ENCODE results near the gene BNC1.

Gene BNC1, protein sequence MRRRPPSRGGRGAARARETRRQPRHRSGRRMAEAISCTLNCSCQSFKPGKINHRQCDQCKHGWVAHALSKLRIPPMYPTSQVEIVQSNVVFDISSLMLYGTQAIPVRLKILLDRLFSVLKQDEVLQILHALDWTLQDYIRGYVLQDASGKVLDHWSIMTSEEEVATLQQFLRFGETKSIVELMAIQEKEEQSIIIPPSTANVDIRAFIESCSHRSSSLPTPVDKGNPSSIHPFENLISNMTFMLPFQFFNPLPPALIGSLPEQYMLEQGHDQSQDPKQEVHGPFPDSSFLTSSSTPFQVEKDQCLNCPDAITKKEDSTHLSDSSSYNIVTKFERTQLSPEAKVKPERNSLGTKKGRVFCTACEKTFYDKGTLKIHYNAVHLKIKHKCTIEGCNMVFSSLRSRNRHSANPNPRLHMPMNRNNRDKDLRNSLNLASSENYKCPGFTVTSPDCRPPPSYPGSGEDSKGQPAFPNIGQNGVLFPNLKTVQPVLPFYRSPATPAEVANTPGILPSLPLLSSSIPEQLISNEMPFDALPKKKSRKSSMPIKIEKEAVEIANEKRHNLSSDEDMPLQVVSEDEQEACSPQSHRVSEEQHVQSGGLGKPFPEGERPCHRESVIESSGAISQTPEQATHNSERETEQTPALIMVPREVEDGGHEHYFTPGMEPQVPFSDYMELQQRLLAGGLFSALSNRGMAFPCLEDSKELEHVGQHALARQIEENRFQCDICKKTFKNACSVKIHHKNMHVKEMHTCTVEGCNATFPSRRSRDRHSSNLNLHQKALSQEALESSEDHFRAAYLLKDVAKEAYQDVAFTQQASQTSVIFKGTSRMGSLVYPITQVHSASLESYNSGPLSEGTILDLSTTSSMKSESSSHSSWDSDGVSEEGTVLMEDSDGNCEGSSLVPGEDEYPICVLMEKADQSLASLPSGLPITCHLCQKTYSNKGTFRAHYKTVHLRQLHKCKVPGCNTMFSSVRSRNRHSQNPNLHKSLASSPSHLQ

DNA sequence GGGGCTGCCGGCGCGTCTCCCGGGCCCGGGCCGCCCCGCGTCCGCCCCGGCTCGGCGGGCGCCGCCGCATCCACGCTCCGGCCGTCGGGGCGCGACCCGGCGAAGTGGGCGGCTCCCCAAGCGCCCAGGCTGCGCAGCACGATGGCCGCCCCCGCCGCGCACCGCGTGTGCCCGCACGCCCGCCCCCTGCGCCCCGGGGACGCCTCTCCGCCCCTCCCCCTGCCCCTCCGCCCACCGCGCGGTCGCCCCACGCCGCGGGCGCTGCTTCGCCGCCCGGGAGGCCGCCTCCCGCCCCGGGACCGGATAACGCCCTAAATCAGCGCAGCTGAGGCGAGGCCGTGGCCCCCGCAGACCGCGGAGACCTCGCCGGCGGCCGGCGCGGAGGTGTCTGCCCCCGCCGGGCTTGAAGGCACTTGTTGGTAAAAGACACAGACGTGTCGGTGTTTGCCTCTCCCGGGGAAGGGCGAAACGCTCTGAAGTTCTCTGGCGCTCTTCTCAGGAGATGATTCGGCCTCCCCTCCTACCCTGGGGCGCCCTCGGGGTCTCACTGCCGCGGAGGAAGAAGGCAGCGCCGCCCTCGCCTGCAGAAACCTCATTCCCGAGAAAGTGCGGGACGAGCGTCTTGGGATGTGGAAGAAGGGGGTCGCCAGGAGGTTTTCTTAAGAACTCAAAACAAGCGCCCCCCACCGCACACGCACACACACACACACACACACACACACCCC, at the start of gene BNC1:
BNC1 (minus strand) TSS at position 106 of the 725 bp plus-strand sequence; CDS start at position 70, 36 bp downstream.
- DNase-seq (ENCODE audit: low read depth in 3 of 3), result no peak

DNA sequence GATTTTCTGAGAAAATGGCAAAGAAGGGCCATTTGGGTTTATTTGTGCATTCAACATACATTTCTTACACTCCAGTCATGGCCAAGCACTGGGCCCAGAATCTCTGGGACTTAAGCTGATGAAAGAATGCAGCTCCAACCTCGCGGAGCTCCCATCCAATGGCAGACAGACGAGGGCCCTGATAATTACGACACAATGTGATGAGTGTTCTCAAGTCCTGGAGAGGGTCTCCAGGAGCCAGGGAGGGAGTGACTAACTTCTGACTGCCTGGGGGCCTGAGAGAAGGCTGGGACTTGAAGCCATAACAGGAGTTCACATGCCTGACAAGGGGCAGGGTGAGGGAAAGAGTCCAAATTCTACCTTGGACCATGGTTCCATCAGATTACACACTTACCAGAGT, 42.6 kb upstream of the BNC1 start:
- DNase-seq (ENCODE audit: low read depth in 3 of 3), result no peak

DNA sequence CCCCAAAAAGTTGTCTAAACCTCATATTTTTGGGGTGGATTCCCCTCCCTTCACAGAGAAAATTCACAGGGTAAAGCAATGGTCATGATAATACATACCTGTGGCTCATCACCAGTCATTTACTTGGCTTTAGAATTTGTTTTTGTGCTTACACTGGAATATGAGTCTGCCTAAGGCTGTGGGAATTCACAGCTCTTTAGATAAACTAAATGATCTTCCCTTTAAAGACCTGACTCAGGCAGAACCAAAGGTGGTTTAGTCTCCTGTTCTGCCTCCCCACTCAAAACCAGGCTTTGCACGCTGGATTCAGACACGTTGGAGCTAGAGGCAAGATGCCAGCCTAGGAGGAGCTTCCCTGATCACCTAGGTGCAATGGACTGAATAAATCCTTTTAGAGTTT, 40.3 kb upstream of the BNC1 start:
- no peak for DNase-seq (ENCODE audit: low read depth in 3 of 3)

DNA sequence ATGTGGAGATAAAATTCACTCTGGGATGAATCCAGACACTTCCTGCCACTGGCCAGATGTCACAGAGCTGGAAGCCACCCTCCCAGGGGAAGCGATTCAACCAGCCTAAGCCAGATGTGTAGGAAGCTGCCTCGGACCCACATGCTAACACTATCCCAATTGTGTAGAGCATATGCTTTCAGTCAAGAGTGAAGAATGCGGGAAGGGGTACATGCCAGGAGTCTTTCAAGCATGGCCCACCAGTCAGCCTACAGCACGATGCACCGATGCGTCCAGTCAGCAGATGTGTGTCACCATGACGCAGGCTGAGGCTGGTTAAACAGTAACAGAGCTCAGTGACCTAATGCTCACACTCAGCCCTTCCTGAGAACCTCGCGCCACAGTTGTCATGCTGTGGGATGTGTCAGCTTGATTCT, 38.8 kb upstream of the BNC1 start:
- DNase-seq (ENCODE audit: low read depth in 3 of 3), result no peak

DNA sequence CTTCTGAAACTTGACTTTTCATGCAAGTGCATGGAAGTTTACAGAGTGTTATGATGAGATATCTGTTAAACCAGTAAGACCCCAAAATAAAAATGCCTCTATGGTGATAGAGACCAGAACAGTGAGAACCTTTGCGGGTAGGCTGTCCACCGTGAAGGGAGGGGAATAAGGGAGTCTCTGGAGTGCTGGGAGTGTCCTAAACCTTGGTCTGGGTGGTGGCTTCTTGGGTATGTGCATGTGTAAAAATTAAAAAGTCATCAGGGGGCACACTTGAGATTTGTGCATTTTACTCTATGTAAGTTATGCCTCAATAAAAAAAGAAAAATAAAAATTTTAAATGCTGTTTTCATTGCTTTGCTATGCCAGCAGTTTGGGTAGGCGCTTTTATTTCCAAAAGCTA, 38.2 kb upstream of the BNC1 start:
- no peak for DNase-seq (ENCODE audit: low read depth in 3 of 3)

DNA sequence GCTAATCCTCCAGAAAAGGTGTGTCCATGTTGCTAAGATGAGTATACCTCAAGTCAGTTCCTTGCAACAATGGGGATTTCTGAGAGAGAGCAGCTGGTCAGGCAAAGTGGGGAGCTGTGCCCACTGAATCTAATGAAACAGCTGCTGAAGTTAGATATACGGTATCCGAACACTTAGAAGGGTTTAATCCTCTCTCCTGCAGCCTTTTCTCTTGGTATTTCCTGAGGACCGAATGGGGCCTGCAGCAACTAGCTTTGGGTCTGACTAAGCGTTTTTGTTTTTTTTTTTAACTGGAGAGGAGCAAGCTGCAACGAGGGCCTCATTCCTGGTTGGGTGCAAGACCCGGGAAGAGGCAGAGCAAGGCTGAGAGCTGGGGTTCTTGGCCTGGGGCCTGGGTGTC, 37.6 kb upstream of the BNC1 start:
- DNase-seq (ENCODE audit: low read depth in 3 of 3), result no peak

DNA sequence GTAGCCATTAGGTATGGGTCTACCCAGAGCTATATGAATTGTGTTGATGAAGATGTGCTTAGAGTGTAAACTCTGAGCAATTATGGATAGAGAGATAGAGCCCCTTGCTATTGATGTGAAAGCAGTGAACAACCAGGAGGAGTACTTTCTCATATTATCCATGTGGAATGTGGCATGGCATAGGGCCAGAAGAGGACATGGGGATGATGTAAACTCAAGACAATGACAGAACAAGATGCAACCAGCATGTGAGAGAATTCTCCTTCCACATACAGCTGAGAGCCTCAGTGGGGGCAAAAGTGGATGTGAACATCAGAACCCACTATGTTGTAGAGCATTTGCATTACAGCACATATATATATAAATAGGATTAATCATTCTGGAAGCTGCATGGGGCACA, 36.4 kb upstream of the BNC1 start:
- DNase-seq (ENCODE audit: low read depth in 3 of 3), result no peak

DNA sequence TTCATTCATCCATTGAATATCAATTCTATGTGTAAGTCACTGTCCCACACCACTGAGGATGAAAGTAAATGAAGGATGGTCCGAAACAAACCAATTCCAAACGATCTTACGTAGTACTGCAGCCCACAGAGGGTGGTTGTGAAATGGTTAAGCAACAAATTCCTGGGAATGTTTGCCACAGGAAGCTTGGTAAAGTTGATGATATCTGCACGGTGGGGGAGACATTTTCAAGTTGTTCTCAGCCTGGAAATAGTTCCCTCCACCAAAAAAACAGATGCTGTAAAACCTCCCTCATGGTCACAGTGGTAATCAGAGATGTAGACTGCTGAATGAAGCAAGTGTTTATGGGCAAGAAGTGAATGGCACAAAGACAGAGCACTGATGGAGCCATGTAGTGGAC, 35.9 kb upstream of the BNC1 start:
- DNase-seq (ENCODE audit: low read depth in 3 of 3), result no peak

DNA sequence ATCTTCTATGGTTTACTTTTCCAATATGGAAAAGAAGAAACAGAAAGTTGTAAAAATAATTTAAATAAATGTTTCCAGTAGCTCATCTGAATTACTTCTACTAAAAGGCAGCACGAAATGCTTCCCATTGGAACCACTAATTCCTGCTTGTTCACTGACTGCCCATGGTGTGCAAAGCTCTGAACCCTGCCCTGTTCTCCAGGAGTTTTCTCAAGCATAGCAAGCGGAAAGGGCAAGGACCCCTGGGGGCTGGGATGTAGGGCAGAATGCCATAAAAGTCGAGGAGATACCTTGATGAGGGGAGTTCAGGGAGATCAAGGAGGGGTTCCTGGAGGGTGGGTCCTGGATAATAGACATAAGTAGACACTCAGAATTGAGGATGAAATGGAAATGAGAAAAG, 35.3 kb upstream of the BNC1 start:
- no peak for DNase-seq (ENCODE audit: low read depth in 3 of 3)

DNA sequence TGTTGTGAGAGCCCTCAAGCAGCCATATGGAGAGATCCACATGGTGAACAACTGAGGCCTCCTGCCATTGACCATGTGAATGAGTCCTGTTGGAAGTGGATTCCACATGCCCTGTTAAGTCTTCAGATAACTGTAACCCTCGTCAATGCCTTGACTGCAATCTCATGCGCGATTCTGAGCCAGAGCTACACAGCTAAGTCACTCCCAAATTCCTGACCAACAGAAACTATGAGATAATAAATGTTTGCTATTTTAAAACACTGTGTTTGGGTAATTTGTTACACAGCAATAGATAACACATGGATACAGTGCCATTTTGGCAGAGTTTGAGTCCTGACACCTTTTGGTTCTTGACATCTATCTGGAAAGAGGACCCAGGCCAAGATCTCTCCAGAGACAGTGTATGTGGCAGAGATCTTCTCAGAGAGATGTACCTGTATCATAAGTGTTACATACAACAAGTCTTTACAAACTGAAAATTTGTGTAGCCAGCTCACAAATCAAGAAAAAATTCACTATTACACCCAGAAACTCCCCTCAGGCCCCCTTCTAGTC, 34.5 kb upstream of the BNC1 start:
- DNase-seq (ENCODE audit: low read depth in 3 of 3), result no peak

DNA sequence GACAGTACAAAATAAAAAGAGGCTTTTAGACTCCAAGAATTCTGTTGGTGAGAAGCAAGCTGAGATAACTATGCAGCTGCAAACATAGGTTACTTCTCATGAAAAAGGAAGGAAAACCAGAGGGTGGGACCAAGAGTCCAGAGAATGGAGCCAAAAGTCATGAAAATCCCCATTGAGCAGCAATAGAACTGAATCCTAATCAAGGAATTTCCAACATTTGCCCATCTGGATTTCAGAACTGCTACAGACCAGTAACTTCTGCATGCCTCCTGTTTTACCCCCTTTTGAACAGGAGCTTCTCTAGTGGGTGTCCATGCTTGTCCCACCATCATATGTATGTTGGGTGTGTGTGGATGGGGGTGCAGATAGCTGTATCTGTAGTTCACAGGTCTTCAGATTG, 33.6 kb upstream of the BNC1 start:
- no peak for DNase-seq (ENCODE audit: low read depth in 3 of 3)

DNA sequence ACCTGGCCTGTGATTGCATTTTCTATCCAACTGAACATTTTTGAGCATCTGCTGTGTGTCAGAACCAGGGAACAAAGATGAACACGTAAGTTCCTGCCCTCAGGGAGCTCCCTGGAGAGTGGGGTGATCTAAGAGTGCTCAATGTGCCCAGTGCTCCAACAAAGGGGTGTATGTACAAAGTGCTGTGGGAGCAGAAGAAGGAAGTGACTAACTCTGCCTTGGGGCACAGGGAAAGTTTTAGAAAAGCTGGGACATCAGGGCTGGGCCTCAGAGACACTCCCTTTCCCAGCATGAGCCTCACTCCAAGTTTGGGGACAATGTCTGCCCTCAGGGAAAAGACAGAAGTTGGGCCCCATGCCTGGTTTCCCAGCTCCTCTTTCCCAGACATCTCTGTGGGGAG, 27.6 kb upstream of the BNC1 start:
- DNase-seq (ENCODE audit: low read depth in 3 of 3), result no peak

DNA sequence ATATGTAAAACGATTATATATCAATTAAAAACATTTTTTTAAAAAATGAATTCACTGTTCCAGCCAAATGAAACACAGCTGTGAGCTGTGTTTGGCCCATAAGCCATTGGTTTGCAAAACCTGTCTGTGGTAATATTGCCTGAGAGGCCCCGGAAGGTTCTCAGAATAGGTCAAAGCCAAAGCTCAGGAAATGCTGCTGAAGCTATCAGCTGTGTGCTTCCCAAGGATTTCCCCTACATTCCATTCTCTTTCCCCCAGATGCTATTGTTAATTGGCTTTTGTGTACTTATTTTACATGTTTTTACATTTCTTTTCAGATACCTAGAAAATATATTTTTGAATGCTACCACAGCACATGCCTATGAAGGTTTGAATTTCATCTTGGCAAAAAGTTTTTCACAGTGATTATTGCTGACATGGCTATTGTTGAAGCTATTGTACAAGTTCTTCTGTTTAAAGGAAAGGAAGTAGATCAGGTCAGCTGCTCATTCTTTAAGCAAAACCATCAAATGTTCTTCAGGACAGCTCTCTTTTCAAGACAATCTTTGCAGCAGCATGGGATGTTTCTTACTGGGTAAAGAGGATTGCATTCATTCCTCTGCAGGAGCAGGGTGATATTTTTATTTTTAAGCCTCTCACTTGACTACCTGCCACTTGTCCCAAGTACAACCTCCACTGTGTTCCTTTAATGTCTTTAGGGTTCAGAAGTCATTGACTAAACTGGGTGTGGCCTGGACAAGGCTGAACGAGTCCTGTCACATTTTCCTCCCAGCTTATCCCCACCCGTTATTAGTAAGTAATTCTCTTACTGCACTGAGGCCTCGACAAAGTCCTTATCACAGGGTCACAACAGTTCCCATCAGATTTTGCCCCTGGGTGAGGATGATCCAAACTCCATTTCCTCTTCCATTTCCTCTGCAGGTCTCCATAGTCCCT, 26.3 kb upstream of the BNC1 start:
- no peak for DNase-seq (ENCODE audit: low read depth in 3 of 3)

DNA sequence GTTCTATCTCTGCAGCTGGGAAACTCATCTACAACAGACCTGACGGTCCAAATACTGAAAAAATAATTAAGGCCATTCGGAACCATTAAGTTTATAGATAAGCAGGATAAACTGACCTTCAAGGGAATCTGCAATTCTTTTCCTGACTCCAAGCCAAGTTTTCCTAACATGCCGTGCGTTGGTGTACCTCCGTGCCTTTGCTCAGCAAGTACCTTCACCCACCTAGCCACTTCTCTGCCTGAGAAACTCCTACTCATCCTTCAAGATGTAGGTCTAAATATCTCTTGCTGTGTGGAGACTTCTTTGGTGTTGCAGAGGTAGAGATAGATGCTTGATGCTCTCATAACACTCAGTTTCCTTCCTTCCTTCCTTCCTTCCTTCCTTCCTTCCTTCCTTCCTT, 24.2 kb upstream of the BNC1 start:
- no peak for DNase-seq (ENCODE audit: low read depth in 3 of 3)

DNA sequence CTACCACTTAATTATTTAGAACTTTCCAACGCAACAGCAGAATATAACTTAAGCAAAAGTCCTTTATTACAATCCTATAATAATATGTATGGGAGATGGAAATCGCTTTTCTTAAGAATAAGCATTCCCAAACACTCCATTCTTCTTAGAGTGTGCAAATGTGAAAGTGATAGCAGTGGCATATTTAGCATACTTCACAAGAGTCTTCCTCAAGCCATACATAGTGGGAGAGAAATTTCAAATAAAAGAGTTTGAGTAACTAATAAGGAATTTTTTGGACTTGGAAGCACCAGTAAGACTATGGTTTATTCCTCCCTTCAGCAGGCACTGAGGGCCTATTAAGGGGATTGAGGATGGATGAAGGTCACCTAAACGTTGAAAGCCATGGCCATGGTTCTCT, 22.1 kb upstream of the BNC1 start:
- DNase-seq (ENCODE audit: low read depth in 3 of 3), result no peak

DNA sequence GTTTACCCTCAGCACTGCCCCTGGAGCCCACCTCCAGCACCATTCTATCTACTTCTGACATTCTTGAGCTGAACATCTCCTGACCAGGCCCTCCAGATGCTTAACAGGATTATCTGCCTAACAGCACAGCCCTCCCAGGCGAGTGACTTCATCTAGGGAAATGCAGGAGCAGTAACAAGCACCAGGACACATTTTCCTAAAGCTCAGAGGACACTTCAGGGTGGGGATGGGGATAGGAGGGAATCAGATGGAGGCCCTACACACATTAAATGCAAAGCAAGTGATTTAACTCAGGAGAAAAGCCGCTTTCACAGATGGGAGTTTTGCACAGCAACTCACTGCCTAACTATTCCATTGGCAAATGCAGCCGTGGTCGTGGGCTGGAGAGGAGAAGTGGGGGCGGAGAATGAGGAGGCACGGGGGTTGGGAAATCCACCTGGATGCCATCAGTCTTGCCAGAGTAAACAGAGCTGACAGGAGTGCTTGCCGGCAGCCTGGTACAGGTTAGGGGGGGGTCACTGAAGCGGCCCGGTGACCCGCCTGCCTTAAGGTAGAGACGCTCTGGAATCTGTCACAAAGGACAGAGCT, 21.3 kb upstream of the BNC1 start:
- no peak for DNase-seq (ENCODE audit: low read depth in 3 of 3)

DNA sequence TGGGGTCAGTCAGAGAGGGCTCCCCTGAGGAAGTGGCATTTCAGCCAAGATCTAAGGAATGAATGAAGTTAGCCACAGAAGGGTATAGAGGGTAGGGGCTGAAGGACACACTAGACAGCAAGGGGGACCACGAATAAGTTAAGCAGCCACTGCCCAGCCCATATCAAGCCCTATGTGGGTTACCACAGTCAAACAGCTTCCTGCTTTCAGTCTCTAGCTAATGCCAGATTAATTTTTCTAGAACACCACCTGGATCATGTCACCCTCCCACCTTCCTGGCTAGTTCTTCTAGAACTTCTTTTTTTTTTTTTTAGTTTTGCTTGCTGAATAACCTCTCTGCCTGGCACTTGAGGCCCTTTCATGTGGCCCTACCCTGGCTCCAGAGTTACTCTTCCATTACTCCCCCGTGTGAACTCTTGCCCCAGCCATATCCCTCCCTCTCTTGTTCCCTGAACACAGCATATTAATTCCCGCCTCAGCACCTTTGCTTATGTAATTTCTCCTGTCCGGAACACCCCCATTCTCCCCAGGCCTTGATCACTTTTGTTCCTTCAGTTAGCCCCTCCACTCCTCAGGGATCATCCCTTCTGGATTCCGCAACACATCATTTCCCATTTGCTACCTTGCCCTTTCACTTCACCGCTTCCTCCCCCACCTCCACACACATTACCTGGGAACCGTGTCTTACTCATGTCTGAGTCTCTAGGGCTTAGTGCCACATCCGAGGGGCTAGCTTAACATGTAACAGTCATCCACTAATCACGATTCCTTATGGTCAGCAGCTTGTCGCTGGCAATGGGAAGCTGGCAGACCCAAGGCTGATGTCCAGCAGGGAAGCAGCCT, 20.6 kb upstream of the BNC1 start:
- no peak for DNase-seq (ENCODE audit: low read depth in 3 of 3)

DNA sequence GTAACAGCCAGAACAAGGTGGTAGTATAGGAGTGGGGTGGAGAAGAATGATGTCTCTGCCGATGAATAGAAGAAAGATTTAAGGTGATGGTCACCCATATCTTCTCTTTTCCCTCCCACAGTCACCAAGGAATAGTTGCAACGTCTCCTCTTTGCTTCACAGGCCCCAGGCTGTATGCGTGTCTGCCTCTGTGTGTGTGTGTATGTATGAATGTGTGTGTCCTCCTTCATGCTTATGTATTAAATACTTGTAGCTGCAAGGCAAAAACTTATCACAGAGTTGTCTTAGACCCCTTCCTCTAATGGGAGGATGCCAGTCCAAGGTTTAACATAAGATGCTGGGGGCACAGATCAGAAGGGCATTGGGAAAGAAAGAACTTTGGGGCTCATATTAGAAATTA, 19.1 kb upstream of the BNC1 start:
- no peak for DNase-seq (ENCODE audit: low read depth in 3 of 3)

DNA sequence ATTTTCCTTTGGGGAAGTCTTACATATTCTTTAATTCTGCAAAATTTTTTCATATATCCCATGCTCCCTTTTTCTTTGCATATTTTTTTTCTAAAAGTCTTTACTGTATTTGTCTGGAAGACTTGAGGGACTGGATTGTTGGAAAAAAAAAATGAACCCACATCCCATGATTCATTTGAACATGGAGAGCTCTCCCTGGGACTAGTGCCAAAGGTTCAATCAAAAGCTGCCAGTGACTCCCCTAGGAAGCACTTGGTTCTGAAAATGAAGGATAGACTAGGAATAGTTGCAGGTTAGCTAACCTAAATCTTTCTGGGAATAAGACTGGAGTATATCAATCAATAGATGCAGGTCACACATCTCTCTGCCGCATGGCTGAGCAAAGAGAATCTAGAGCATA, 16.4 kb upstream of the BNC1 start:
- no peak for DNase-seq (ENCODE audit: low read depth in 3 of 3)
